GM18907 (cell line): ENCODE measurements around the gene PRLH.

Experiments used
- ATAC-seq: cut with Tn5 transposase; IDR thresholded peaks from one replicate; pipeline ENCODE4 v1.9.1; 2021; ENCODE audit warnings: mild to moderate bottlenecking, moderate library complexity; ENCODE audit not compliant: unreplicated experiment

Gene PRLH

GRCh38 chr2:237538901-237539300 is 27.5 kb upstream of the PRLH start:
- no peak for ATAC-seq

- no peak for ATAC-seq
Observed at GRCh38 chr2:237539681-237540080, 26.7 kb upstream of the PRLH start.

- ATAC-seq = no peak
Observed at GRCh38 chr2:237540223-237540775, 26.1 kb upstream of the PRLH start.

- ATAC-seq = no peak
Observed at GRCh38 chr2:237540823-237541222, 25.6 kb upstream of the PRLH start.

GRCh38 chr2:237541243-237541642 is 25.1 kb upstream of the PRLH start:
- no peak for ATAC-seq

- ATAC-seq = no peak
Observed at GRCh38 chr2:237542001-237542704, 24.2 kb upstream of the PRLH start.

GRCh38 chr2:237546040-237546875 is 20.1 kb upstream of the PRLH start:
- no peak for ATAC-seq

GRCh38 chr2:237546876-237547395 is 19.4 kb upstream of the PRLH start:
- ATAC-seq = no peak

- ATAC-seq = peak; percentile 57
Observed at GRCh38 chr2:237547841-237548416, 18.4 kb upstream of the PRLH start.

GRCh38 chr2:237549216-237549615 is 17.2 kb upstream of the PRLH start:
- ATAC-seq = no peak

GRCh38 chr2:237549643-237550415 is 16.5 kb upstream of the PRLH start:
- no peak for ATAC-seq

GRCh38 chr2:237551071-237551574 is 15.3 kb upstream of the PRLH start:
- no peak for ATAC-seq

- ATAC-seq = no peak
Observed at GRCh38 chr2:237552908-237553307, 13.5 kb upstream of the PRLH start.

GRCh38 chr2:237553948-237554347 is 12.4 kb upstream of the PRLH start:
- no peak for ATAC-seq

GRCh38 chr2:237555560-237555959 is 10.8 kb upstream of the PRLH start:
- ATAC-seq = no peak

GRCh38 chr2:237556773-237557632 is 9.4 kb upstream of the PRLH start:
- peak; percentile 91 for ATAC-seq

GRCh38 chr2:237557633-237558015 is 8.8 kb upstream of the PRLH start:
- ATAC-seq = peak; percentile 28

GRCh38 chr2:237558961-237559641 is 7.3 kb upstream of the PRLH start:
- no peak for ATAC-seq

GRCh38 chr2:237561221-237561620 is 5.2 kb upstream of the PRLH start:
- ATAC-seq = no peak
